Measurements from ENCODE around the gene PPM1J.

PPM1J gene

DNA sequence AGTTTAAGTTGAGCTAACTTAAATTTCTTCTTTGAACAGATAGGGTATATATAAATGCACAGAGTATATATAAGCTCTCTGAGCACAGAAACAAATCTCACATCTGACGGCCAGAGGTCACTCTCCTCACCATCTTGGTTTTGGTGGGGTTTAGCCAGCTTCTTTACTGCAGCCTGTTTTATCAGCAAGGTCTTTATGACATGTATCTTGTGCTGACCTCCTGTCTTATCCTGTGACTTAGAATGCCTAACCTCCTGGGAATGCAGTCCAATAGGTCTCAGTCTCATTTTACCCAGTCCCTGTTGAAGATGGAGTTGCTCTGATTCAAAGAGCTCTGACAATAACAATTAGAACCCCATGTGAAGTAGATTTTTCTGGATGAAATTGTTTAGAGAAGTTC lies 42.3 kb downstream of the PPM1J start:
- no peak overlapping the region for H3K4me3 ChIP-seq (ENCODE audit: low read length)
- DNase-seq (ENCODE audit: low read depth, low spot score), result no peak

DNA sequence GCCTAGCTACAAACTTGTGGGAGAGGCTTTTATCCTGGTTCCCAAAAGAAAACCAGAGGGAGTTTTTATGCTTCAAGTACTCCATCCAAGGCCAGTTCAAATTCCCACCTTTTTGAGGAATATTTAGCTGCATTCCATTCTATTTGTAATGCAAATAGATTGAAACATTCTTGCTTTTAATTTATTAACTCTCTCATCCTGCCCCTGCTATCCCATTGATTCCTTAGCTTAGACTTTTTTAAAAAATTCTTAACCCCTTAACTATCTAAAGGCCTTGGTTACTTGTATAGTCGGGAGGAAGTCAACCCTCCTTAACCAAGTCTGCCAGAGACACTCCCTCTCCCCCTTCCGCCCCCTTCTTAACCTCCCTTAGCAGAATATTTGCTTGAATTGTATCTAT lies 43.1 kb downstream of the PPM1J start:
- H3K4me3 ChIP-seq (ENCODE audit: low read length), result no peak overlapping the region
- no peak for DNase-seq (ENCODE audit: low read depth, low spot score)

DNA sequence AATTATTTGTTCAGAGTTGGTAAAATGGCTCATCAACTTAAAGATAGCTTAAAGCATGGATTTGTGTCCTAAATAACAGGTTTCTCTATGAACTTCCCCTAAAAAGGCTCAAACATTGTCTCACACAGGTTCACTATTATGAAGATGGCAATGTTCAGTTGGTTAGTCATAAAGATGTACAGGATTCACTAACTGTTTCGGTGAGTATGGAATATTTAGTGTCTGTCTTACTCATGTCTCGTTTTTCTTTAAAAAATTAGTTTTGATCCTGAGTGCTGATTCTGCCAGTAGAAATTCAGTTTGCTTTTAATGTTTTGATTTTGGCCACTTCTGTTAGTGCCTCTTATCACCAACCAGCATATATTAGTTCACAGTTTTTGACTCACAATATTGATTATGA lies 48.2 kb downstream of the PPM1J start:
- DNase-seq (ENCODE audit: low read depth, low spot score), result no peak
- H3K4me3 ChIP-seq (ENCODE audit: low read length), result no peak overlapping the region

DNA sequence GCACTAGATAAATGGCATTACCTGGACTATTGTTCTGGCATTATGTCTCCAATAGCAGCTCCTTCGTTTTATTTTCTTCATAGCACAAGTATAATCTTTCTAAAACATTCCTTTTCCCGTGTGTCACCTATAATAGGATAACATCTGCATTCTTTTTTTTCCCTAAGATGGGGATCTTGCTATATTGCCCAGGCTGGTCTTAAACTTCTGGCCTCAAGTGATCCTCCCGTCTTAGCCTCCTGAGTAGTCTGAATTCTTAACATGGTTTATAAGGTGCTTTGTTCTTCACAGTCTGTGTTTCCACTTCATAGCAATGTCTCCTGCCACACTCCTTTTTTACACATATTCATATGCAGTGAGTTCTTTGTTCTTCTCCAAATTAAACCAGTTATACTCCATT lies 49.3 kb downstream of the PPM1J start:
- no peak for DNase-seq (ENCODE audit: low read depth, low spot score)

More for the DNA sequence above, 49.3 kb downstream of the PPM1J start:
- no peak overlapping the region for H3K4me3 ChIP-seq (ENCODE audit: low read length)

Data from Jurkat, Clone E6-1 (cell line).